Caco-2 (cell line): ENCODE results near the gene DENND6B. TPM values are rescaled to one million over a fixed set of nuclear protein-coding genes. Genes with fewer than 3 reads are reported as not detected.

Source experiments
- BruUV-seq: library from RNA; stranded (reverse); fragments of 400-500 nt; replicated peaks from 2 replicates; lab custom pipeline; 2021; lab: Mats Ljungman, UMichigan
- CTCF ChIA-PET: fragments of 300-600 bp; sonication (Branson Sonifier 250); formaldehyde crosslinking; loops from one replicate; lab custom pipeline; 2022; ENCODE audit warnings: antibody characterized with exemption; lab: Charles Lee
- POLR2A ChIA-PET: fragments of 300-600 bp; sonication (Branson Sonifier 250); formaldehyde crosslinking; loops from one replicate; lab custom pipeline; 2022; ENCODE audit warnings: antibody characterized with exemption; lab: Charles Lee
- DNase-seq, 2 experiments: peaks; one replicate each; pipeline versions ENCODE4 v3.0.0 to v3.0.0-alpha.2; 2020 to 2022
- H3K27me3 ChIP-seq: replicated peaks from 2 replicates; pipeline ENCODE4 v1.6.0; 2011; ENCODE audit warnings: low read length; ENCODE audit not compliant: control insufficient read depth, insufficient read depth
- H3K36me3 ChIP-seq: 2 replicates; pipeline ENCODE4 v1.5.1; 2011; ENCODE audit warnings: low read length; ENCODE audit not compliant: control insufficient read depth, insufficient read depth
- H3K4me1 ChIP-seq: fragments of 250-450 bp; sonication (Bioruptor Pico); 2 replicates; pipeline ENCODE4 v1.5.1; 2020; ENCODE audit warnings: mild to moderate bottlenecking
- H3K4me3 ChIP-seq: 2 replicates; pipeline ENCODE4 v1.5.1; 2011; ENCODE audit warnings: low read depth, mild to moderate bottlenecking, control low read depth, low read length
- H3K9me3 ChIP-seq: fragments of 250-450 bp; sonication (Bioruptor Pico); 2 replicates; pipeline ENCODE4 v1.5.1; 2020; ENCODE audit warnings: mild to moderate bottlenecking, moderate library complexity
- H3K27ac Mint-ChIP-seq: one replicate; pipeline ENCODE4 v1.8.0; 2022; ENCODE audit warnings: mixed read lengths; ENCODE audit not compliant: unreplicated experiment
- H3K27me3 Mint-ChIP-seq: one replicate; pipeline ENCODE4 v1.8.0; 2022; ENCODE audit warnings: mixed read lengths; ENCODE audit not compliant: insufficient read depth, unreplicated experiment
- H3K36me3 Mint-ChIP-seq: one replicate; pipeline ENCODE4 v1.8.0; 2022; ENCODE audit warnings: mild to moderate bottlenecking, mixed read lengths; ENCODE audit not compliant: insufficient read depth, unreplicated experiment
- H3K4me1 Mint-ChIP-seq: one replicate; pipeline ENCODE4 v1.8.0; 2022; ENCODE audit warnings: low read depth, mixed read lengths; ENCODE audit not compliant: unreplicated experiment
- H3K4me3 Mint-ChIP-seq: one replicate; pipeline ENCODE4 v1.8.0; 2022; ENCODE audit warnings: mild to moderate bottlenecking, moderate library complexity, mixed read lengths; ENCODE audit not compliant: unreplicated experiment
- H3K9me3 Mint-ChIP-seq: one replicate; pipeline ENCODE4 v1.8.0; 2022; ENCODE audit warnings: mixed read lengths; ENCODE audit not compliant: unreplicated experiment
- CTCF ChIP-seq, 2 experiments: fragments of 200-600 bp in 1 of 2; IDR thresholded peaks; 1 replicate in 1 of 2; 2 replicates in 1 of 2; pipeline versions ENCODE4 v1.5.1 to v1.8.0; 2011 to 2022; ENCODE audit warnings: antibody characterized with exemption in 1 of 2, control low read depth in 1 of 2, inconsistent platforms in 1 of 2, low read depth in 1 of 2, low read length in 1 of 2, mild to moderate bottlenecking in 1 of 2, moderate library complexity in 1 of 2; ENCODE audit not compliant: insufficient read depth in 1 of 2, severe bottlenecking in 1 of 2, unreplicated experiment in 1 of 2
- intact Hi-C: fragments of 100-400 bp; cut with micrococcal nuclease; formaldehyde crosslinking; loops from one replicate; pipeline ENCODE4 v1.10.0; 2022; ENCODE audit not compliant: unreplicated experiment
- total RNA-seq: library from RNA; stranded (reverse); gene quantifications from 2 replicates; pipeline ENCODE4 v1.2.3, GENCODE V29; 2022

The DENND6B gene
- total RNA-seq, 1 experiment from 2014 or later, result 3.4 TPM

- intact Hi-C loops, result no loop called here
- H3K4me1 Mint-ChIP-seq, result no peaks in the 10 kb centered on the region
- no peak for DNase-seq
- H3K9me3 ChIP-seq, result 0 out of 2 replicates have a peak, but pooled peaks cover 3% of the 10 kb centered on the region
- H3K27me3 ChIP-seq, result no peaks in the 10 kb centered on the region
- no peaks in the 10 kb centered on the region for H3K4me1 ChIP-seq
- no peak overlapping the region for H3K4me3 Mint-ChIP-seq
- CTCF ChIA-PET, result interaction anchor here (0.6 kb wide), 2 partner anchors 25 to 27 kb away, joined by 3 to 8 read pairs; no protein-coding TSS in a partner anchor
- no peak for TF ChIP-seq CTCF (IDR thresholded peaks at IDR 0.05; ENCODE audit: insufficient read depth in 1 of 2, low read depth in 1 of 2, low read length in 1 of 2, severe bottlenecking in 1 of 2, unreplicated experiment in 1 of 2)
- H3K4me3 ChIP-seq, result no peak overlapping the region
- H3K27me3 Mint-ChIP-seq, result no peaks in the 10 kb centered on the region
- POLR2A ChIA-PET, result interaction anchor here (0.5 kb wide), 1 partner anchor 30 kb away, joined by 3 read pairs; no protein-coding TSS in a partner anchor
- peaks cover 18% of the 10 kb centered on the region for H3K36me3 Mint-ChIP-seq
- no peaks in the 10 kb centered on the region for H3K36me3 ChIP-seq
- H3K9me3 Mint-ChIP-seq, result no peaks in the 10 kb centered on the region
- BruUV-seq, result no TSS peak
- no peak overlapping the region for H3K27ac Mint-ChIP-seq
These were observed 33.8 kb upstream of the DENND6B start for GRCh38 chr22:50360578-50360977.

GRCh38 chr22:50357756-50358155, 30.9 kb upstream of the DENND6B start:
- CTCF ChIA-PET, result interaction anchor here (0.6 to 1.1 kb wide), 3 partner anchors 9 to 340 kb away, joined by 4 to 5 read pairs (median 4); no protein-coding TSS in a partner anchor
- H3K4me3 ChIP-seq, result no peak overlapping the region
- Mint-ChIP-seq H3K36me3 (peaks cover 23% of the 10 kb centered on the region), H3K27ac (no peak overlapping the region), H3K27me3 (no peaks in the 10 kb centered on the region), H3K4me3 (no peak overlapping the region), H3K4me1 (no peaks in the 10 kb centered on the region), H3K9me3 (no peaks in the 10 kb centered on the region)
- POLR2A ChIA-PET, result no interaction called here
- no peaks in the 10 kb centered on the region for H3K27me3 ChIP-seq
- no peaks in the 10 kb centered on the region for H3K36me3 ChIP-seq
- no peaks in the 10 kb centered on the region for H3K4me1 ChIP-seq
- DNase-seq, result no peak
- no TSS peak for BruUV-seq
- no peaks in the 10 kb centered on the region for H3K9me3 ChIP-seq
- no peak for TF ChIP-seq CTCF (IDR thresholded peaks at IDR 0.05; ENCODE audit: insufficient read depth in 1 of 2, low read depth in 1 of 2, low read length in 1 of 2, severe bottlenecking in 1 of 2, unreplicated experiment in 1 of 2)
- intact Hi-C loops, result no loop called here

- no peaks in the 10 kb centered on the region for H3K36me3 ChIP-seq
These were observed 30.4 kb upstream of the DENND6B start for GRCh38 chr22:50357222-50357621.

More at GRCh38 chr22:50357222-50357621, 30.4 kb upstream of the DENND6B start:
- Mint-ChIP-seq H3K4me1 (no peaks in the 10 kb centered on the region), H3K27ac (no peak overlapping the region), H3K27me3 (no peaks in the 10 kb centered on the region), H3K9me3 (no peaks in the 10 kb centered on the region), H3K4me3 (no peak overlapping the region), H3K36me3 (peaks cover 23% of the 10 kb centered on the region)
- no peak for TF ChIP-seq CTCF (IDR thresholded peaks at IDR 0.05; ENCODE audit: insufficient read depth in 1 of 2, low read depth in 1 of 2, low read length in 1 of 2, severe bottlenecking in 1 of 2, unreplicated experiment in 1 of 2)
- POLR2A ChIA-PET, result no interaction called here
- Histone ChIP-seq H3K4me1 (no peaks in the 10 kb centered on the region), H3K4me3 (no peak overlapping the region), H3K27me3 (no peaks in the 10 kb centered on the region), H3K9me3 (no peaks in the 10 kb centered on the region)
- intact Hi-C loops, result no loop called here
- no peak for DNase-seq
- no TSS peak for BruUV-seq
- CTCF ChIA-PET, result interaction anchor here (0.6 to 1.1 kb wide), 3 partner anchors 9 to 341 kb away, joined by 4 to 5 read pairs (median 4); no protein-coding TSS in a partner anchor
